ENCODE data around the gene PRUNE2.

DNA sequence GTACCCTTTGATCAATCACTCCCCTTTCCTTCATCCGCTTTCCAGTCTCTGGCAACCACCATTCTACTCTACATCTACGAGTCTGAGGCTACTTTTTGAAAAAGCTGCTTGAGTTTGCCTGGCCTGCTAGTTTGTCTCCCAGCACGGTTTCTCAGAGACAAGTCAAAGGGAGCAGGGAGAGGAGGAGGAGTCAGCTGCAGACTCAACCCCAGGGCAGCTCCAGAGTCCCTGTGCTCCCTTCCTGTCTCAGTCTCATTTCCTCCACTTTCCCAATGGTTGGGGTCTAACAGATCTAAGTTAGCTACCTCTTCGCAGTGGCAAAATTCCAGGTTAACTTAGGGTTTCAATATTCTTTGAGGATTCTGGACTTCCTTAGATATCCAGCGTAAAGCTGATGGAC lies 221.7 kb downstream of the PRUNE2 start:
- TF ChIP-seq, protein P1, sequence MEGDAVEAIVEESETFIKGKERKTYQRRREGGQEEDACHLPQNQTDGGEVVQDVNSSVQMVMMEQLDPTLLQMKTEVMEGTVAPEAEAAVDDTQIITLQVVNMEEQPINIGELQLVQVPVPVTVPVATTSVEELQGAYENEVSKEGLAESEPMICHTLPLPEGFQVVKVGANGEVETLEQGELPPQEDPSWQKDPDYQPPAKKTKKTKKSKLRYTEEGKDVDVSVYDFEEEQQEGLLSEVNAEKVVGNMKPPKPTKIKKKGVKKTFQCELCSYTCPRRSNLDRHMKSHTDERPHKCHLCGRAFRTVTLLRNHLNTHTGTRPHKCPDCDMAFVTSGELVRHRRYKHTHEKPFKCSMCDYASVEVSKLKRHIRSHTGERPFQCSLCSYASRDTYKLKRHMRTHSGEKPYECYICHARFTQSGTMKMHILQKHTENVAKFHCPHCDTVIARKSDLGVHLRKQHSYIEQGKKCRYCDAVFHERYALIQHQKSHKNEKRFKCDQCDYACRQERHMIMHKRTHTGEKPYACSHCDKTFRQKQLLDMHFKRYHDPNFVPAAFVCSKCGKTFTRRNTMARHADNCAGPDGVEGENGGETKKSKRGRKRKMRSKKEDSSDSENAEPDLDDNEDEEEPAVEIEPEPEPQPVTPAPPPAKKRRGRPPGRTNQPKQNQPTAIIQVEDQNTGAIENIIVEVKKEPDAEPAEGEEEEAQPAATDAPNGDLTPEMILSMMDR (IDR thresholded peaks at IDR 0.05) = no peak
- TF ChIP-seq EP300 (IDR thresholded peaks at IDR 0.05) = no peak
